Ishikawa (cell line): Measurements from ENCODE around the gene TSPYL6.

ENCODE experiments used
- MAX ChIP-seq: IDR thresholded peaks from 2 replicates; pipeline ENCODE4 v1.6.1; 2012
- REST ChIP-seq: IDR thresholded peaks from 2 replicates; pipeline ENCODE4 v1.6.1; 2012; ENCODE audit warnings: low read depth, mild to moderate bottlenecking

GRCh38 chr2:54295911-54296310, 39.9 kb upstream of the TSPYL6 start:
- TF ChIP-seq MAX (peak; percentile 40; the same call in 1 of the 2 replicates), REST (no peak)
